HCT116 (cell line): Measurements from ENCODE around the gene SET. TPM values are rescaled to one million over a fixed set of nuclear protein-coding genes. Genes with fewer than 3 reads are reported as not detected.

ENCODE experiments used
- ATAC-seq: fragments of 200-7000 bp; cut with Tn5 transposase; 2 replicates; pipeline ENCODE4 v1.9.1; 2020; ENCODE audit warnings: mild to moderate bottlenecking, moderate library complexity
- BruUV-seq: library from RNA; stranded (reverse); fragments of 400-500 nt; replicated peaks from 2 replicates; lab custom pipeline; 2021; lab: Mats Ljungman, UMichigan
- CTCF ChIA-PET: fragments of 300-600 bp; sonication (Branson Sonifier 250); formaldehyde crosslinking; loops from one replicate; lab custom pipeline; 2021; ENCODE audit warnings: antibody characterized with exemption; lab: Charles Lee
- POLR2A ChIA-PET: fragments of 300-600, 350-600 bp; sonication (Branson Sonifier 250); formaldehyde crosslinking; loops from one replicate; lab custom pipeline; 2021; ENCODE audit warnings: antibody characterized with exemption; lab: Charles Lee
- RAD21 ChIA-PET, 2 experiments: fragments of 300-600 bp; sonication (Branson Sonifier 250); formaldehyde crosslinking; loops; one replicate each; lab custom pipeline; 2023; ENCODE audit warnings: low total read pairs in 2 of 2; ENCODE audit not compliant: uncharacterized antibody in 2 of 2, unreplicated experiment in 2 of 2, low non-redundant PET in 1 of 2; lab: Charles Lee
- DNase-seq: peaks from one replicate; pipeline ENCODE4 v3.0.0-alpha.2; 2010; ENCODE audit warnings: low read depth, low spot score
- H2AFZ ChIP-seq: fragments of 200-600 bp; shearing (Covaris generic), sonication (generic); 2 replicates; pipeline ENCODE4 v1.6.1; 2017; ENCODE audit warnings: low read depth, mixed run types, mixed read lengths, antibody characterized with exemption, low read length; ENCODE audit not compliant: poor library complexity, severe bottlenecking
- H3K27ac ChIP-seq: 2 replicates; pipeline ENCODE4 v1.5.1; 2012; ENCODE audit warnings: low read depth, low read length
- H3K27me3 ChIP-seq: fragments of 200-600 bp; sonication (generic); 2 replicates; pipeline ENCODE4 v1.6.1; 2016; ENCODE audit warnings: mixed run types, low read length, mixed read lengths; ENCODE audit not compliant: insufficient read depth
- H3K36me3 ChIP-seq, 2 experiments: fragments of 200-500 bp in 1 of 2; fragments of 200-600 bp in 1 of 2; sonication (Bioruptor generic) in 1 of 2; sonication (generic) in 1 of 2; 2 replicates each; pipeline versions ENCODE4 v1.5.1 to v1.6.1; 2014 to 2016; ENCODE audit warnings: low read length in 2 of 2, inconsistent platforms in 1 of 2, mixed read lengths in 1 of 2, mixed run types in 1 of 2; ENCODE audit not compliant: insufficient read depth in 2 of 2, control insufficient read depth in 1 of 2
- H3K4me1 ChIP-seq, 2 experiments: fragments of 200-600 bp in 1 of 2; sonication (generic) in 1 of 2; 2 replicates each; pipeline versions ENCODE4 v1.5.1 to v1.6.1; 2012 to 2017; ENCODE audit warnings: low read length in 2 of 2, inconsistent platforms in 1 of 2, mild to moderate bottlenecking in 1 of 2, mixed read lengths in 1 of 2, mixed run types in 1 of 2, moderate library complexity in 1 of 2; ENCODE audit not compliant: insufficient read depth in 2 of 2, control insufficient read depth in 1 of 2
- H3K4me2 ChIP-seq: fragments of 200-600 bp; sonication (generic); 2 replicates; pipeline ENCODE4 v1.6.1; 2017; ENCODE audit warnings: mixed run types, low read length, mixed read lengths
- H3K4me3 ChIP-seq, 2 experiments: fragments of 200-600 bp in 1 of 2; sonication (generic) in 1 of 2; replicated peaks in 1 of 2; 2 replicates each; pipeline ENCODE4 v1.5.1; 2011 to 2016; ENCODE audit warnings: low read length in 2 of 2, control low read depth in 1 of 2, low read depth in 1 of 2, mild to moderate bottlenecking in 1 of 2, mixed read lengths in 1 of 2, mixed run types in 1 of 2
- H3K79me2 ChIP-seq: fragments of 200-600 bp; sonication (generic); 2 replicates; pipeline ENCODE4 v1.6.1; 2017; ENCODE audit warnings: mild to moderate bottlenecking, mixed run types, low read length, moderate library complexity, mixed read lengths; ENCODE audit not compliant: insufficient read depth
- H3K9ac ChIP-seq: fragments of 200-600 bp; sonication (generic); 2 replicates; pipeline ENCODE4 v1.6.1; 2016; ENCODE audit warnings: low read length, mixed read lengths
- H3K9me2 ChIP-seq: fragments of 200-600 bp; sonication (generic), shearing (Covaris generic); 2 replicates; pipeline ENCODE4 v1.6.1; 2017; ENCODE audit warnings: mixed run types, mild to moderate bottlenecking, moderate library complexity; ENCODE audit not compliant: insufficient read depth
- H3K9me3 ChIP-seq, 2 experiments: fragments of 200-500 bp in 1 of 2; fragments of 200-600 bp in 1 of 2; sonication (Bioruptor generic) in 1 of 2; sonication (generic) in 1 of 2; 2 replicates each; pipeline ENCODE4 v1.6.1; 2014 to 2017; ENCODE audit warnings: low read length in 2 of 2, mixed read lengths in 2 of 2, inconsistent platforms in 1 of 2, low read depth in 1 of 2, mild to moderate bottlenecking in 1 of 2, mixed run types in 1 of 2, moderate library complexity in 1 of 2; ENCODE audit not compliant: control insufficient read depth in 1 of 2, insufficient read depth in 1 of 2
- H4K20me1 ChIP-seq: fragments of 200-600 bp; sonication (generic), shearing (Covaris generic); 2 replicates; pipeline ENCODE4 v1.6.1; 2017; ENCODE audit warnings: mixed run types, mild to moderate bottlenecking, moderate library complexity; ENCODE audit not compliant: insufficient read depth
- CBX3 ChIP-seq: IDR thresholded peaks from 2 replicates; pipeline ENCODE4 v1.6.1; 2012; ENCODE audit warnings: low read depth
- CEBPB ChIP-seq: IDR thresholded peaks from 2 replicates; pipeline ENCODE4 v1.6.1; 2012; ENCODE audit warnings: low read depth
- EGR1 ChIP-seq: IDR thresholded peaks from 2 replicates; pipeline ENCODE4 v1.6.1; 2012; ENCODE audit warnings: low read depth
- ELF1 ChIP-seq: IDR thresholded peaks from 2 replicates; pipeline ENCODE4 v1.6.1; 2012; ENCODE audit warnings: low read depth, borderline replicate concordance
- EZH2 ChIP-seq: fragments of 200-600 bp; sonication (generic); IDR thresholded peaks from 2 replicates; pipeline ENCODE4 v1.6.1; 2017; ENCODE audit warnings: antibody characterized with exemption, mixed run types
- EZH2phosphoT487 ChIP-seq: fragments of 200-600 bp; IDR thresholded peaks from 2 replicates; pipeline ENCODE4 v1.6.1; 2018; ENCODE audit warnings: antibody characterized with exemption, borderline replicate concordance
- FOSL1 ChIP-seq: IDR thresholded peaks from 2 replicates; pipeline ENCODE4 v1.6.1; 2012; ENCODE audit warnings: low read depth
- JUND ChIP-seq: IDR thresholded peaks from 2 replicates; pipeline ENCODE4 v1.6.1; 2012
- POLR2A ChIP-seq: IDR thresholded peaks from 2 replicates; pipeline ENCODE4 v1.7.0; 2011; ENCODE audit warnings: borderline replicate concordance; ENCODE audit not compliant: insufficient read depth, insufficient read length; ENCODE audit errors: extremely low read depth
- POLR2AphosphoS5 ChIP-seq: IDR thresholded peaks from 2 replicates; pipeline ENCODE4 v1.6.1; 2011; ENCODE audit warnings: mild to moderate bottlenecking, low read depth, low read length, moderate library complexity
- RAD21 ChIP-seq: IDR thresholded peaks from 2 replicates; pipeline ENCODE4 v1.6.1; 2012; ENCODE audit warnings: low read depth, mild to moderate bottlenecking
- SP1 ChIP-seq: IDR thresholded peaks from 2 replicates; pipeline ENCODE4 v1.6.1; 2012; ENCODE audit warnings: low read depth
- TCF7L2 ChIP-seq: IDR thresholded peaks from 2 replicates; pipeline ENCODE4 v1.7.0; 2011; ENCODE audit warnings: borderline replicate concordance, inconsistent platforms; ENCODE audit not compliant: insufficient read depth, insufficient read length; ENCODE audit errors: extremely low read depth
- YY1 ChIP-seq: IDR thresholded peaks from 2 replicates; pipeline ENCODE4 v1.6.1; 2011; ENCODE audit warnings: low read length, low read depth, moderate library complexity, mild to moderate bottlenecking; ENCODE audit not compliant: insufficient replicate concordance; ENCODE audit errors: extremely low read depth
- ZBTB33 ChIP-seq: IDR thresholded peaks from 2 replicates; pipeline ENCODE4 v1.6.1; 2011; ENCODE audit warnings: mild to moderate bottlenecking, low read length, moderate library complexity; ENCODE audit not compliant: insufficient replicate concordance; ENCODE audit errors: extremely low read depth
- ZFX ChIP-seq: fragments of 450-650 bp; IDR thresholded peaks from 2 replicates; pipeline ENCODE4 v1.6.1; 2017
- ZNF274 ChIP-seq: fragments of 200-500 bp; sonication (Bioruptor generic); IDR thresholded peaks from 2 replicates; pipeline ENCODE4 v1.6.1; 2014; ENCODE audit warnings: mild to moderate bottlenecking, low read depth, low read length, inconsistent platforms
- intact Hi-C: fragments of 100-400 bp; cut with micrococcal nuclease; formaldehyde crosslinking; loops from 2 replicates; pipeline ENCODE4 v1.10.0; 2022
- total RNA-seq: library from RNA; stranded (reverse); gene quantifications from one replicate; pipeline ENCODE4 v1.2.1, GENCODE V29; 2021; ENCODE audit not compliant: unreplicated experiment
- TF ChIP-seq, protein P1 (sequence below): IDR thresholded peaks from 2 replicates; pipeline ENCODE4 v1.6.1; 2012
- TF ChIP-seq, protein P2 (sequence below): IDR thresholded peaks from 2 replicates; pipeline ENCODE4 v1.6.1; 2012; ENCODE audit warnings: low read depth

SET gene
- total RNA-seq, 1 experiment from 2014 or later = 595 TPM

GRCh38 chr9:128731093-128731492 is 42.1 kb downstream of the SET start:
- no peaks in the 10 kb centered on the region for H3K9me2 ChIP-seq
- H3K79me2 ChIP-seq = no peaks in the 10 kb centered on the region
- ChIA-PET RAD21 (no interaction called here), POLR2A (no interaction called here), CTCF (no interaction called here)
- no peak overlapping the region for H3K9ac ChIP-seq
- H3K4me2 ChIP-seq = no peak overlapping the region
- H3K36me3 ChIP-seq = no peaks in the 10 kb centered on the region
- intact Hi-C loops = loop anchor here (5.0 kb wide), 2 partner anchors 84 to 151 kb away; partner anchors contain the start of genes KYAT1 and LRRC8A
- H4K20me1 ChIP-seq = no peaks in the 10 kb centered on the region
- H3K9me3 ChIP-seq = no peaks in the 10 kb centered on the region
- H3K4me3 ChIP-seq = no peak overlapping the region
- DNase-seq = no peak
- H2AFZ ChIP-seq = no peak overlapping the region
- H3K27ac ChIP-seq = no peak overlapping the region
- H3K27me3 ChIP-seq = no peaks in the 10 kb centered on the region
- ATAC-seq = no peak
- BruUV-seq = no TSS peak
- H3K4me1 ChIP-seq = peaks cover 0 to 10% of the 10 kb centered on the region in 2 experiments; a peak in 1 of 4 replicates
- TF ChIP-seq FOSL1 (no peak), EZH2phosphoT487 (no peak), ZFX (no peak), EZH2 (no peak), ZBTB33 (no peak), ELF1 (no peak), JUND (no peak), RAD21 (no peak), CEBPB (no peak), EGR1 (no peak), SP1 (no peak), ZNF274 (no peak), POLR2A (no peak), CBX3 (no peak), TCF7L2 (no peak), POLR2AphosphoS5 (no peak), YY1 (no peak)
- TF ChIP-seq, protein P1, sequence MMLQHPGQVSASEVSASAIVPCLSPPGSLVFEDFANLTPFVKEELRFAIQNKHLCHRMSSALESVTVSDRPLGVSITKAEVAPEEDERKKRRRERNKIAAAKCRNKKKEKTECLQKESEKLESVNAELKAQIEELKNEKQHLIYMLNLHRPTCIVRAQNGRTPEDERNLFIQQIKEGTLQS = no peak
- TF ChIP-seq, protein P2, sequence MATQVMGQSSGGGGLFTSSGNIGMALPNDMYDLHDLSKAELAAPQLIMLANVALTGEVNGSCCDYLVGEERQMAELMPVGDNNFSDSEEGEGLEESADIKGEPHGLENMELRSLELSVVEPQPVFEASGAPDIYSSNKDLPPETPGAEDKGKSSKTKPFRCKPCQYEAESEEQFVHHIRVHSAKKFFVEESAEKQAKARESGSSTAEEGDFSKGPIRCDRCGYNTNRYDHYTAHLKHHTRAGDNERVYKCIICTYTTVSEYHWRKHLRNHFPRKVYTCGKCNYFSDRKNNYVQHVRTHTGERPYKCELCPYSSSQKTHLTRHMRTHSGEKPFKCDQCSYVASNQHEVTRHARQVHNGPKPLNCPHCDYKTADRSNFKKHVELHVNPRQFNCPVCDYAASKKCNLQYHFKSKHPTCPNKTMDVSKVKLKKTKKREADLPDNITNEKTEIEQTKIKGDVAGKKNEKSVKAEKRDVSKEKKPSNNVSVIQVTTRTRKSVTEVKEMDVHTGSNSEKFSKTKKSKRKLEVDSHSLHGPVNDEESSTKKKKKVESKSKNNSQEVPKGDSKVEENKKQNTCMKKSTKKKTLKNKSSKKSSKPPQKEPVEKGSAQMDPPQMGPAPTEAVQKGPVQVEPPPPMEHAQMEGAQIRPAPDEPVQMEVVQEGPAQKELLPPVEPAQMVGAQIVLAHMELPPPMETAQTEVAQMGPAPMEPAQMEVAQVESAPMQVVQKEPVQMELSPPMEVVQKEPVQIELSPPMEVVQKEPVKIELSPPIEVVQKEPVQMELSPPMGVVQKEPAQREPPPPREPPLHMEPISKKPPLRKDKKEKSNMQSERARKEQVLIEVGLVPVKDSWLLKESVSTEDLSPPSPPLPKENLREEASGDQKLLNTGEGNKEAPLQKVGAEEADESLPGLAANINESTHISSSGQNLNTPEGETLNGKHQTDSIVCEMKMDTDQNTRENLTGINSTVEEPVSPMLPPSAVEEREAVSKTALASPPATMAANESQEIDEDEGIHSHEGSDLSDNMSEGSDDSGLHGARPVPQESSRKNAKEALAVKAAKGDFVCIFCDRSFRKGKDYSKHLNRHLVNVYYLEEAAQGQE = no peak
